MCF 10A (cell line): Measurements from ENCODE around the gene DCST1. TPM values are rescaled to one million over a fixed set of nuclear protein-coding genes. Genes with fewer than 3 reads are reported as not detected.
"Not testable (repeated sequence)": the region's sequence is repeated elsewhere in the genome, so short reads cannot be mapped to it uniquely, and the experiment has no call there.

Experiments
- BruUV-seq: library from RNA; stranded (reverse); fragments of 400-500 nt; replicated peaks from 2 replicates; lab custom pipeline; 2021; lab: Mats Ljungman, UMichigan
- CTCF ChIA-PET: fragments of 300-600 bp; sonication (Branson Sonifier 250); formaldehyde crosslinking; extraction: SDS; loops from one replicate; lab custom pipeline; 2021; ENCODE audit warnings: antibody characterized with exemption, inconsistent platforms; lab: Yijun Ruan, JAX
- POLR2A ChIA-PET: fragments of 300-600, 350-650 bp; sonication (Branson Sonifier 250); formaldehyde crosslinking; extraction: SDS; loops from one replicate; lab custom pipeline; 2020; ENCODE audit warnings: antibody characterized with exemption, inconsistent platforms; lab: Yijun Ruan, JAX
- DNase-seq: peaks from one replicate; pipeline ENCODE4 v3.0.0-alpha.2; 2018; ENCODE audit not compliant: unreplicated experiment
- H3K27ac Mint-ChIP-seq: one replicate; pipeline ENCODE4 v1.8.0; 2022; ENCODE audit warnings: mild to moderate bottlenecking, low read depth, mixed read lengths; ENCODE audit not compliant: unreplicated experiment
- H3K27me3 Mint-ChIP-seq: one replicate; pipeline ENCODE4 v1.8.0; 2022; ENCODE audit warnings: mixed read lengths; ENCODE audit not compliant: insufficient read depth, unreplicated experiment
- H3K36me3 Mint-ChIP-seq: one replicate; pipeline ENCODE4 v1.8.0; 2022; ENCODE audit warnings: mild to moderate bottlenecking, moderate library complexity, mixed read lengths; ENCODE audit not compliant: insufficient read depth, unreplicated experiment
- H3K4me1 Mint-ChIP-seq: one replicate; pipeline ENCODE4 v1.8.0; 2022; ENCODE audit warnings: mixed read lengths; ENCODE audit not compliant: insufficient read depth, unreplicated experiment
- H3K4me3 Mint-ChIP-seq: one replicate; pipeline ENCODE4 v1.8.0; 2022; ENCODE audit warnings: mild to moderate bottlenecking, moderate library complexity, mixed read lengths; ENCODE audit not compliant: unreplicated experiment
- H3K9me3 Mint-ChIP-seq: one replicate; pipeline ENCODE4 v1.8.0; 2022; ENCODE audit warnings: mixed read lengths; ENCODE audit not compliant: unreplicated experiment
- CTCF ChIP-seq: fragments of 200-600 bp; IDR thresholded peaks from one replicate; pipeline ENCODE4 v1.8.0; 2022; ENCODE audit warnings: antibody characterized with exemption, mild to moderate bottlenecking; ENCODE audit not compliant: unreplicated experiment
- intact Hi-C: fragments of 100-400 bp; cut with micrococcal nuclease; formaldehyde crosslinking; loops from 2 replicates; pipeline ENCODE4 v1.14.1; 2022
- total RNA-seq: library from RNA; stranded (reverse); gene quantifications from 2 replicates; pipeline ENCODE4 v1.2.3, GENCODE V29; 2022

The DCST1 gene
- total RNA-seq, 1 experiment from 2014 or later = 0.21 TPM

GRCh38 chr1:154994591-154994990 lies 39.0 kb upstream of the DCST1 start:
- Mint-ChIP-seq H3K4me1 (peaks cover 34% of the 10 kb centered on the region), H3K9me3 (no peaks in the 10 kb centered on the region), H3K36me3 (peaks cover 21% of the 10 kb centered on the region), H3K27ac (peak overlapping the region; percentile 68), H3K4me3 (no peak overlapping the region), H3K27me3 (no peaks in the 10 kb centered on the region)
- BruUV-seq = TSS peak; percentile 13
- no peak for TF ChIP-seq CTCF
- ChIA-PET CTCF (interaction anchor here (0.6 to 9.4 kb wide), 16 partner anchors 9 to 500 kb away, joined by 3 to 118 read pairs (median 6); partner anchors contain the start of genes ADAM15, FLAD1, PYGO2 and SHC1), POLR2A (interaction anchor here (0.7 to 41.1 kb wide), 11 partner anchors 10 to 202 kb away, joined by 3 to 1917 read pairs (median 4); partner anchors contain the start of genes ADAM15, CKS1B, FLAD1 and PBXIP1)
- intact Hi-C loops = no loop called here
- DNase-seq = no peak

DNA sequence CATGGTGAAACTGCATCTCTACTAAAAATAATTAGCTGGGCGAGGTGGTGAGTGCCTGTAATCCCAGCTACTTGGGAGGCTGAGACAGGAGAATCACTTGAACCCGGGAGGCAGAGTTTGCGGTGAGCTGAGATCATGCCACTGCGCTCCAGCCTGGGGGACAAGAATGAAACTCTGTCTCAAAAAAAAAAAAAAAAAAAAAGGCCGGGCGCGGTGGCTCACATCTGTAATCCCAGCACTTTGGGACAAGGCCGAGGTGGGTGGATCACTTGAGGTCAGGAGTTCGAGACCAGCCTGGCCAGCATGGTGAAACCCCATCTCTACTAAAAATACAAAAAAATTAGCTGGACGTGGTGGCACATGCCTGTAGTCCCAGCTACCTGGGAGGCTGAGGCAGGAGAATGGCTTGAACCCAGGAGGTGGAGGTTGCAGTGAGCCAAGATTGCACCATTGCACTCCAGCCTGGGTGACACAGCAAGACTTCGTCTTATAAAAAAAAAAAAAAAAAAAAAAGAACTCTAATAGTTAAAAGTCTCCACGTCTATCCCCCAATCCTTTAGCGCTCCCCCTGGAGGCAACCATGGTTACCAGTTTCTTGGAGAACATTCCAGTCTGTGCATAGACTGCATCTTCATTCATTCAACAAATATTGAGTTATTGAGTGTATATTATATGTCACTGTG lies 38.2 kb upstream of the DCST1 start:
- peak; percentile 92 for DNase-seq
- H3K27ac Mint-ChIP-seq, H3K9me3 Mint-ChIP-seq, H3K27me3 Mint-ChIP-seq, BruUV-seq, H3K4me3 Mint-ChIP-seq, intact Hi-C loops: not testable (repeated sequence)
- POLR2A ChIA-PET = interaction anchor here (0.6 to 41.1 kb wide), 6 partner anchors 9 to 58 kb away, joined by 3 to 1917 read pairs (median 6); partner anchors contain the start of genes CKS1B, FLAD1, PBXIP1 and PMVK
- CTCF ChIA-PET = interaction anchor here (0.6 to 9.4 kb wide), 24 partner anchors 9 to 1019 kb away, joined by 3 to 118 read pairs (median 4); partner anchors contain the start of genes ADAM15, FLAD1, KRTCAP2 and PBXIP1
- H3K4me1 Mint-ChIP-seq = peaks cover 38% of the 10 kb centered on the region
- H3K36me3 Mint-ChIP-seq = peaks cover 12% of the 10 kb centered on the region

DNA sequence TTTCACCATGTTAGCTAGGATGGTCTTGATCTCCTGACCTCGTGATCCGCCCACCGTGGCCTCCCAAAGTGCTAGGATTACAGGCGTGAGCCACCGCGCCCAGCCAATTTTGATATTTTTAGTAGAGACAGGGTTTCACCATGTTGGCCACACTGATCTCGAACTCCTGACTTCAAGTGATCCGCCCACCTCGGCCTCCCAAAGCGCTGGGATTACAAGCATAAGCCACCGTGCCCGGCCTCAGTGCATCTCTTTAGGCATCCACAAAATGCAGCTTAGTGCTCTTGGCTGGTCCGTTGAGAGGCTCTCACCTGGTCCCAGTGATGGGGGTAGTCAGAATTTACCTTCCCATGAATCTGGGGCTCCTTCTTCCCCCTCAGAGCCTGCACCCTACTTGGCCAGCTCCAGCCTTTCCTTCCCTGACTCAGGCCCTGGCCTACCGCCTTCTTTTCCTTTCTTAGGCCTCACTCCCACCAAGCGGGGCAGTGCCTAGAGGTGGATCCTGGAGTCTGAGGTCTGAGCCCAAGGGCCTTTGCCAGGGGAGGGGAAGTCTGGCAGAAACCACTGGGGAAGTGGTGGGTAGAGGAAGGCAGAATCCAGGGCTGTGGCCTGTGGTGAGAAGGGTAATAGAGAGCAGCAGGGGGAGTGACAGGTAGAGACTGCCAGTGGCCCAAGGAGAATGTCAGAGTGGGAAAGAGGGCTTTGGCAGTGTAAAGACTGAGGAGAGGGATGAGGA lies 36.5 kb upstream of the DCST1 start:
- intact Hi-C loops = no loop called here
- ChIA-PET POLR2A (interaction anchor here (0.6 to 41.1 kb wide), 6 partner anchors 10 to 68 kb away, joined by 3 to 1917 read pairs (median 3); partner anchors contain the start of genes ADAM15, CKS1B, FLAD1 and PBXIP1), CTCF (interaction anchor here (0.6 to 9.4 kb wide), 19 partner anchors 11 to 487 kb away, joined by 3 to 118 read pairs (median 5); partner anchors contain the start of genes FLAD1, PBXIP1, PYGO2 and SHC1)
- H3K9me3 Mint-ChIP-seq = no peaks in the 10 kb centered on the region
- DNase-seq = no peak
- peaks cover 38% of the 10 kb centered on the region for H3K4me1 Mint-ChIP-seq
- no peak overlapping the region for H3K4me3 Mint-ChIP-seq
- no peak for TF ChIP-seq CTCF
- H3K27me3 Mint-ChIP-seq = no peaks in the 10 kb centered on the region
- peak overlapping the region; percentile 65 for H3K27ac Mint-ChIP-seq
- BruUV-seq = no TSS peak
- peaks cover 6% of the 10 kb centered on the region for H3K36me3 Mint-ChIP-seq

DNA sequence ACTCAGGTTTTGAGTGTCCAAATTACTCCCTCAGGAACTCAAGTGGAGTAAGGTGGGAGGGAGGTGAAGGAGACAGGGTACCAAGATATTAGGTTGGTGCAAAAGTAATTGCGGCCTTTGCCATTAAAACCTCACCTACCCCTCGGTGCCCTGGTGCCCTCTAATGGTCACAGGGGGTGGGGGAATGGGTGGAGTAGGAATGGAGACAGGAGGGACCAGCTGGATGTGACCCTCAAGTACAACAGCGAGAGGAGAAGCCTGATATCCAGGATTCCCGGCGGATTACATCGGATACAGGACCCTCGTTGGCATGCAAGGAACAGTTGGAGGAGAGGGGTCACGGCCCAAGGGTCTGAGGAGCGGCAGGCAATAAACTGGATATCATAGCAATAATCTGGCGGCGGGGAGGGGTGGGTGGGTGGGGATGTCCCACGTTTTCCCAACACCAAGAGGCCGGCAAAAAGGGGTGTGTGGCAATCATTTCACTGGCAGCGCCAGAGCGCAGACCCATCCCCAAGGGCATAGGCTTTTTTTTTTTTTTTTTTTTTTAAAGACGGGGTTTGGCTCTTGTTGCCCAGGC lies 35.3 kb upstream of the DCST1 start:
- intact Hi-C loops = no loop called here
- Mint-ChIP-seq H3K4me3 (no peak overlapping the region), H3K4me1 (peaks cover 38% of the 10 kb centered on the region), H3K9me3 (no peaks in the 10 kb centered on the region), H3K27ac (no peak overlapping the region), H3K36me3 (peaks cover 6% of the 10 kb centered on the region), H3K27me3 (no peaks in the 10 kb centered on the region)
- TF ChIP-seq CTCF = peak; percentile 9
- POLR2A ChIA-PET = interaction anchor here (0.8 to 41.1 kb wide), 8 partner anchors 10 to 135 kb away, joined by 3 to 1917 read pairs (median 44); partner anchors contain the start of genes ADAM15, CKS1B, FLAD1 and PBXIP1
- CTCF ChIA-PET = interaction anchor here (0.6 to 9.4 kb wide), 13 partner anchors 10 to 517 kb away, joined by 3 to 118 read pairs (median 17); partner anchors contain the start of genes ADAM15, CKS1B, FLAD1 and PBXIP1
- no peak for DNase-seq
- no TSS peak for BruUV-seq
